Natural killer cell (primary cell): Measurements from ENCODE around the gene VARS1. TPM values are rescaled to one million over a fixed set of nuclear protein-coding genes. Genes with fewer than 3 reads are reported as not detected.

Experiments used
- ATAC-seq, 3 donors: fragments of 150-1000 bp in 2 of 3; fragments of 200-7000 bp in 1 of 3; cut with Tn5 transposase; 1 replicate in 1 of 3; 2 replicates in 2 of 3; pipeline ENCODE4 v1.10.0; 2021; ENCODE audit warnings: mild to moderate bottlenecking in 2 of 3, moderate library complexity in 2 of 3
- DNase-seq, 2 donors: peaks; one replicate each; pipeline versions ENCODE4 v3.0.0 to v3.0.0-alpha.2; 2013 to 2021; ENCODE audit warnings: mixed read lengths in 1 of 2
- H3K27ac ChIP-seq: one replicate; pipeline ENCODE4 v1.5.1; 2013; ENCODE audit warnings: mild to moderate bottlenecking, low read length
- H3K27me3 ChIP-seq: one replicate; pipeline ENCODE4 v1.6.1; 2013; ENCODE audit warnings: low read length; ENCODE audit not compliant: control insufficient read depth, insufficient read depth
- H3K36me3 ChIP-seq: one replicate; pipeline ENCODE4 v1.6.1; 2013; ENCODE audit warnings: low read length; ENCODE audit not compliant: control insufficient read depth, insufficient read depth
- H3K4me1 ChIP-seq: one replicate; pipeline ENCODE4 v1.6.1; 2013; ENCODE audit warnings: low read length; ENCODE audit not compliant: control insufficient read depth, insufficient read depth
- H3K4me3 ChIP-seq: one replicate; pipeline ENCODE4 v1.5.1; 2013; ENCODE audit warnings: low read length
- H3K9me3 ChIP-seq: one replicate; pipeline ENCODE4 v1.6.1; 2013; ENCODE audit warnings: low read length; ENCODE audit not compliant: control insufficient read depth, insufficient read depth
- H3K27ac Mint-ChIP-seq, 2 donors: one replicate each; pipeline ENCODE4 v1.8.0; 2022; ENCODE audit warnings: mild to moderate bottlenecking in 2 of 2, mixed read lengths in 2 of 2, moderate library complexity in 1 of 2
- H3K27me3 Mint-ChIP-seq, 2 donors: one replicate each; pipeline ENCODE4 v1.8.0; 2022; ENCODE audit warnings: low read depth in 2 of 2, mixed read lengths in 2 of 2
- H3K36me3 Mint-ChIP-seq: one replicate; pipeline ENCODE4 v1.8.0; 2022; ENCODE audit warnings: mixed read lengths
- H3K4me1 Mint-ChIP-seq, 2 donors: one replicate each; pipeline ENCODE4 v1.8.0; 2022; ENCODE audit warnings: mixed read lengths in 2 of 2
- H3K4me3 Mint-ChIP-seq: one replicate; pipeline ENCODE4 v1.8.0; 2022; ENCODE audit warnings: mild to moderate bottlenecking, moderate library complexity, mixed read lengths
- H3K9me3 Mint-ChIP-seq, 2 donors: one replicate each; pipeline ENCODE4 v1.8.0; 2022; ENCODE audit warnings: mixed read lengths in 2 of 2
- WGBS: methylation state at CpG from one replicate; pipeline ENCODE4 v1.1.7; 2013; ENCODE audit warnings: missing lambda C conversion rate; ENCODE audit not compliant: insufficient coverage; 5-methylcytosine and 5-hydroxymethylcytosine counted together
- intact Hi-C: fragments of 100-400 bp; cut with micrococcal nuclease; formaldehyde crosslinking; loops from one replicate; pipeline ENCODE4 v1.14.2; 2022
- total RNA-seq, 4 donors: library from RNA; stranded (reverse); fragments of 120-200 nt in 1 of 4; gene quantifications; one replicate each; pipeline versions ENCODE4 v1.2.3 to v1.2.4, GENCODE V29; 2013 to 2022
- TF ChIP-seq, protein P1 (sequence below): fragments of 200-600 bp; IDR thresholded peaks from one replicate; pipeline ENCODE4 v1.8.0; 2022; ENCODE audit warnings: antibody characterized with exemption

Gene VARS1
- total RNA-seq, 3 donors from 2014 or later (not counting 1 experiment from before 2014, with no cell fraction given) = 45.2 to 58.6 (median 49.2) TPM

DNA sequence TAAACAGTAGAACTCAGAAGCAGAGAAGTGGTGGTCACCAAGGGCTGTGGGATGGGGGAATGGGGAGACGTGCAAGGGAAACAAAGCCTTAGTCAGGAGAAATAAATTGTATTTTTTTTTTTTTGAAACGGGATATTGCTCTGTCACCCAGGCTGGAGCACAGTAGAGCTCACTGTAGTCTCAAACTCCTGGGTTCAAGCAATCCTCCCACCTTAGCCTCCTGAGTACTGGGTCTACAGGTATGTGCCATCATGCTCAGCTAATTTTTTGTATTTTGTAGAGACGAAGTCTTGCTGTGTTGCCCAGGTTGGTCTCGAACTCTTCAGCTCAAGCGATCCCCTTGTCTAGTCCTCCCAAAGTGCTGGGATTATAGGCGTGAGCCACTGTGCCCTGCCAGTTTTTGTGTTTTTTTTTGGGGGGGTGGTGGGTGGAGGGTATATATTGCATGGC lies 35.4 kb upstream of the VARS1 start:
- Mint-ChIP-seq H3K27ac (peak overlapping the region; percentile 74 to 91), H3K27me3 (no peaks in the 10 kb centered on the region), H3K9me3 (no peaks in the 10 kb centered on the region), H3K36me3 (no peaks in the 10 kb centered on the region), H3K4me3 (peak overlapping the region; percentile 84), H3K4me1 (peaks cover 38 to 39% of the 10 kb centered on the region in 2 donors)
- WGBS = 69% methylated on average over 5 of the region's 6 CpGs
- TF ChIP-seq, protein P1, sequence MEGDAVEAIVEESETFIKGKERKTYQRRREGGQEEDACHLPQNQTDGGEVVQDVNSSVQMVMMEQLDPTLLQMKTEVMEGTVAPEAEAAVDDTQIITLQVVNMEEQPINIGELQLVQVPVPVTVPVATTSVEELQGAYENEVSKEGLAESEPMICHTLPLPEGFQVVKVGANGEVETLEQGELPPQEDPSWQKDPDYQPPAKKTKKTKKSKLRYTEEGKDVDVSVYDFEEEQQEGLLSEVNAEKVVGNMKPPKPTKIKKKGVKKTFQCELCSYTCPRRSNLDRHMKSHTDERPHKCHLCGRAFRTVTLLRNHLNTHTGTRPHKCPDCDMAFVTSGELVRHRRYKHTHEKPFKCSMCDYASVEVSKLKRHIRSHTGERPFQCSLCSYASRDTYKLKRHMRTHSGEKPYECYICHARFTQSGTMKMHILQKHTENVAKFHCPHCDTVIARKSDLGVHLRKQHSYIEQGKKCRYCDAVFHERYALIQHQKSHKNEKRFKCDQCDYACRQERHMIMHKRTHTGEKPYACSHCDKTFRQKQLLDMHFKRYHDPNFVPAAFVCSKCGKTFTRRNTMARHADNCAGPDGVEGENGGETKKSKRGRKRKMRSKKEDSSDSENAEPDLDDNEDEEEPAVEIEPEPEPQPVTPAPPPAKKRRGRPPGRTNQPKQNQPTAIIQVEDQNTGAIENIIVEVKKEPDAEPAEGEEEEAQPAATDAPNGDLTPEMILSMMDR = no peak
- H3K27ac ChIP-seq = no peak overlapping the region
- H3K27me3 ChIP-seq = no peaks in the 10 kb centered on the region
- H3K9me3 ChIP-seq = no peaks in the 10 kb centered on the region
- H3K4me1 ChIP-seq = peaks cover 54% of the 10 kb centered on the region
- H3K36me3 ChIP-seq = no peaks in the 10 kb centered on the region
- no peak for ATAC-seq
- intact Hi-C loops = loop anchor here (1.0 to 5.0 kb wide), 4 partner anchors 34 to 289 kb away; partner anchors contain the start of genes DDX39B and VARS1
- no peak overlapping the region for H3K4me3 ChIP-seq
- no peak for DNase-seq

GRCh38 chr6:31829633-31830283 lies 34.2 kb upstream of the VARS1 start:
- TF ChIP-seq, protein P1 = peak; percentile 64
- WGBS = 3% methylated on average over 11 of the region's 15 CpGs
- Histone ChIP-seq H3K4me3 (peak overlapping the region; percentile 48), H3K27me3 (no peaks in the 10 kb centered on the region), H3K9me3 (no peaks in the 10 kb centered on the region), H3K27ac (peak overlapping the region; percentile 57), H3K36me3 (no peaks in the 10 kb centered on the region), H3K4me1 (peaks cover 48% of the 10 kb centered on the region)
- peak overlapping the region; percentile 74 to 91 for H3K27ac Mint-ChIP-seq
- H3K9me3 Mint-ChIP-seq = no peaks in the 10 kb centered on the region
- peak overlapping the region; percentile 84 for H3K4me3 Mint-ChIP-seq
- H3K27me3 Mint-ChIP-seq = no peaks in the 10 kb centered on the region
- intact Hi-C loops = loop anchor here (1.0 to 5.0 kb wide), 4 partner anchors 32 to 287 kb away; partner anchors contain the start of genes DDX39B and VARS1
- peaks cover 29 to 30% of the 10 kb centered on the region in 2 donors for H3K4me1 Mint-ChIP-seq
- H3K36me3 Mint-ChIP-seq = no peaks in the 10 kb centered on the region
- peak in 1 of 2 donors; percentile 78 for DNase-seq
- peak in 2 of 3 donors; percentile 15 to 49 for ATAC-seq

DNA sequence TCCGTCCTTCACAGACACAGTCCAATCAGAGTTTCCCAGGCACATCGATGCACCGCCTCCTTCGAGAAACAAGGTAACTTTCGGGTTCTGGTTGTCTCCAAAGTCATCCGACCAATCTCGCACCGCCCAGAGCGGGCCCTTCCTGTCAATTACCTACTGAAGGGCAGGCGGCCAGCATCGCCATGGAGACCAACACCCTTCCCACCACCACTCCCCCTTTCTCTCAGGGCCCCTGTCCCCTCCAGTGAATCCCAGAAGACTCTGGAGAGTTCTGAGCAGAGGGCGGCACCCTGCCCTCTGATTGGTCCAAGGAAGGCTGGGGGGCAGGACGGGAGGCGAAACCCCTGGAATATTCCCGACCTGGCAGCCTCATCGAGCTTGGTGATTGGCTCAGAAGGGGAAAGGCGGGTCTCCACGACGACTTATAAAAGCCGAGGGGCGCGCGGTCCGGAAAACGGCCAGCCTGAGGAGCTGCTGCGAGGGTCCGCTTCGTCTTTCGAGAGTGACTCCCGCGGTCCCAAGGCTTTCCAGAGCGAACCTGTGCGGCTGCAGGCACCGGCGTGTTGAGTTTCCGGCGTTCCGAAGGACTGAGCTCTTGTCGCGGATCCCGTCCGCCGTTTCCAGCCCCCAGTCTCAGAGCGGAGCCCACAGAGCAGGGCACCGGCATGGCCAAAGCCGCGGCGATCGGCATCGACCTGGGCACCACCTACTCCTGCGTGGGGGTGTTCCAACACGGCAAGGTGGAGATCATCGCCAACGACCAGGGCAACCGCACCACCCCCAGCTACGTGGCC lies 31.9 kb upstream of the VARS1 start, which contains the start of gene HSPA1B:
Gene HSPA1B (plus strand): TSS at position 453 of the 794 bp plus-strand sequence. CDS start 213 bp downstream, at position 666.
- Mint-ChIP-seq H3K36me3 (no peaks in the 10 kb centered on the region), H3K4me1 (peaks cover 22 to 25% of the 10 kb centered on the region in 2 donors), H3K9me3 (no peaks in the 10 kb centered on the region), H3K4me3 (peak within 1 kb of the TSS; percentile 96), H3K27ac (peak within 1 kb of the TSS; percentile 95 to 99), H3K27me3 (no peaks in the 10 kb centered on the region)
- ATAC-seq = peak; percentile 78 to 86 (median 82)
- Histone ChIP-seq H3K36me3 (no peaks in the 10 kb centered on the region), H3K9me3 (no peaks in the 10 kb centered on the region), H3K4me3 (peak within 1 kb of the TSS; percentile 77), H3K27me3 (no peaks in the 10 kb centered on the region), H3K4me1 (peaks cover 42% of the 10 kb centered on the region), H3K27ac (peak within 1 kb of the TSS; percentile 55)
- under 1% methylated on average over 47 of the region's 56 CpGs for WGBS
- intact Hi-C loops = no loop called here
- peak; percentile 66 to 91 for DNase-seq
- TF ChIP-seq, protein P1 = no peak
